ENCODE data around the gene CERK.

- TF ChIP-seq CTCF (IDR thresholded peaks at IDR 0.05; ENCODE audit: insufficient read depth, low read length) (no peak), SPI1 (IDR thresholded peaks at IDR 0.05; ENCODE audit: borderline replicate concordance, low read depth) (no peak), POLR2AphosphoS5 (IDR thresholded peaks at IDR 0.05; ENCODE audit: low read depth) (no peak), REST (IDR thresholded peaks at IDR 0.05; ENCODE audit: insufficient replicate concordance, low read depth) (no peak)
Observed at GRCh38 chr22:46688949-46689348, 49.1 kb downstream of the CERK start.

All from HL-60 (cell line).